ENCODE measurements around the gene DDIT4.
"Not testable (repeated sequence)": the region's sequence is repeated elsewhere in the genome, so short reads cannot be mapped to it uniquely, and the experiment has no call there.

Gene DDIT4

GRCh38 chr10:72273410-72274212 is at the start of gene DDIT4:
Gene DDIT4 (plus strand): TSS chr10:72273924. CDS start chr10:72274217, 293 bp downstream.
- no peak for FAIRE-seq

DNA sequence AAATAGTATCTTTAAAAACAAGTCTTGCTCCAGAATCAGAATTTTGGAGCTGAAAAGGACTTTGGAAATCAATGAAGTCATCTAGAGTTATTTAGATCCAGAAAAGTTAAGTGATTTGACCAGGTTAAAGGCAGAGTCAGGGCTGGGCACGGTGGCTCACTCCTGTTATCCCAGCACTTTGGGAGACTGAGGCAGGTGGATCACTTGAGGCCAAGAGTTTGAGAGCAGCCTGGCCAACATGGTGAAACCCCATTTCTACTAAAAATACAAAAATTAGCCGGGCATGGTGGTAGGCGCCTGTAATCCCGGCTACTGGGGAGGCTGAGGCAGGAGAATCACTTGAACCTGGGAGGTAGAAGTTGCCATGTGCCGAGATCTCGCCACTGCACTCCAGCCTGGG is 49.5 kb upstream of the DDIT4 start:
- FAIRE-seq: not testable (repeated sequence)

DNA sequence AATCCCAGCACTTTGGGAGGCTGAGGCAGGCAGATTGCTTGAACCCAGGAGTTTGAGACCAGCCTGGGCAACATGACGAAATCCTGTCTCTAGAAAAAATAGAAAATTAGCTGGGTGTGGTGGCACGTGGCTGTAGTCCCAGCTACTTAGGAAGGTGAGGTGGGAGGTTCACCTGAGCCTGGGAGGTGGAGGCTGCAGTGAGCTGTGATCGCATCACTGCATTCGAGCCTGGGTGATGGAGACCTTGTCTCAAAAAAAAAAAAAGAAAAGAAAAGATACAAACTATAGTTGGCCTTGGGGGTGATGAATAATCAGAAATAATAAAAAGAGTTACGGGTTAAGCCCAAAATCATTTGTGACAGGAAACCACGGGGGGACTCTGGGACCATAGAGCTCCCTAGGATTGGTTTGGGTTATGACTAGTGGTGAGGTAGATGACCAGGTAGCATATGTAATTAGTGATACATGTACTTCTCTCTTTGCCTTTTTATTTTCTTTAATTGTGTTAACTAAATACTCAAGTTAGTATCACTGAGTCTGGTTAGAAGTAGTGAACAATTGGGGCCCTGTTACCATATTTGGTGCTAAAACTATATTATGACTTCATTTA is 47.2 kb upstream of the DDIT4 start:
- FAIRE-seq: no peak

- no peak for FAIRE-seq
Observed at GRCh38 chr10:72227826-72228225, 45.9 kb upstream of the DDIT4 start.

DNA sequence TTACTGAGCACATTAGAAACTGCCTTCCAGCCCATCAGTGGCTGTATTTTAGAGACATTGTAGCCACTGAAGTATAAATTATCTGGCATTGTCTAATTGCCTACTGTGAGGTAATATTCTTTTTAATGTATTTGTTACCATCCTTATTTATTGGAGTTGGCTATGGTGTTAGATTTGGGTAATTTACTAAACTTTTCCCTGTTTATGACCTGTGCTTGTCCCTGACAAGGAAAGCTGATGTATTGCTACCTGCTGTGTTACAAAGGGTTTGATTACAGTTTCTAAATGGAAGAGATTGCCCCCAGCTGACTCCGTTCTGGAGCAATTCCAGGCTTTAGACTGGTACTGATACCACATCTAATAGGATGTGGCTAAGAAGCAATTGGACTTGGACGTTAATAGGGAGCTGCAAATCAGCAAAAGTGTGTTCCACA is 45.4 kb upstream of the DDIT4 start:
- FAIRE-seq: no peak

DNA sequence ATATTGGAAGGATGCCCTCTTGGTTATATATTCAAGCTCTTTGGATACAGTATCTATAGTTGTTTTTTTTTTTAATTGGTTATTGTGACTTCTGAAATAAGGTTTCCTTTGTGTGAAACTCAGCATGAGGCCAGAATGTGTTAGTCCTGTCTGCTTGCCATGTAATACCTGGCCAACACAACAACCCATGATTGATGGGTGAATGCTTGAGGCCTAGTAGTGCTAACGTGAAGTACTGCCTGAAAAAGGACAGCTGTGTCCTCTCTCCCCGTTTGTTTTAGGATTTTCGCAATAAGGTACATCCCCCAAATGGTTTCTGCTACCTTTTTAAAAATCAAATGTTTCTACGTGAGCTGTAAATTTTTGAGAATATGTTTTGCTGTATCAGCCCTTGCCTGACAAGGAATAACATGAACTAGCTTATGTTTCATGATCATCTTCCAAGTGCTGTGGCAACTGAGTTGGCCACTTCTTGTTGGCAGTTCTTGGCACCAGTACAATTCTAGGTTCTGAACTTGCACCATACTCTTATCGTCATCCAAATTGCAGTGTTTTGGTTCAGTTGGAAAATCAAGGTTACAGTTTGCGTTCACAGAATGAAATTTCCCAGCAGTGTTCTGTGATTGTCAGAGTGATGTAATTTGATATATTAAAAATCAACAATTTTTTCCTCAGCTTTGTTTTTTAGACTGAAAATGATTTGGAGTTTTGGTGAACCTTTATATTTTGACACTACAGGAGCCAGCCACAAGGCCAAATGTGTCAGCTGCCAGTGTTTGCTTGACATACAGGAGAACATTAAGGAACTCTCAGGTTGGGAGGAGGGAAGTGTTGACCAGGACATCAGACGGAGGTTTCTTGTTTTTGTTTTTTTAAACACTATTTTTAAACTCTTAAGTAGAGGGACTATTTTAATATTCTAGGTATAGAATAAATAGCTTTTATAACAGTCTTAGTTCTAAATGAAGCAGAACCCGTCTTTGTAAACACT is 44.2 kb upstream of the DDIT4 start:
- FAIRE-seq: no peak

DNA sequence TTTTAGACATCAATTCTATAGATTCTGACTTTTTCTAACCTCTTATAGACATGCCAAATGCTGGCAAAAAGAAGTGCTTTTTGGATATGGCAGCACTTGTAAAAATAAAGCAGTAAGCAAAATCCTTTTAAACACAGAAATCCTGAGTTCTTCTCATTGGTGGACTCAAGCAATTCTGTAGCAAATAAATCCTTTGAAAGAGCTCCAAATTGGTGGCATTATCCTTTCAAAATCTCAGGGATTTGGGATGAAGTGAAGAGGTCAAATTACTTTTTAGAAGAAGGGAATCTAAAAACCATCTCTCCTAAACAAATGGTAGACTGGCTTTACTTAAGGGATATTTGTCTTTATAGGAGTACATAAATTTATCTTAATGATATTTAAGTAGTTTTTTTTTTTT is 40.1 kb upstream of the DDIT4 start:
- FAIRE-seq: no peak

DNA sequence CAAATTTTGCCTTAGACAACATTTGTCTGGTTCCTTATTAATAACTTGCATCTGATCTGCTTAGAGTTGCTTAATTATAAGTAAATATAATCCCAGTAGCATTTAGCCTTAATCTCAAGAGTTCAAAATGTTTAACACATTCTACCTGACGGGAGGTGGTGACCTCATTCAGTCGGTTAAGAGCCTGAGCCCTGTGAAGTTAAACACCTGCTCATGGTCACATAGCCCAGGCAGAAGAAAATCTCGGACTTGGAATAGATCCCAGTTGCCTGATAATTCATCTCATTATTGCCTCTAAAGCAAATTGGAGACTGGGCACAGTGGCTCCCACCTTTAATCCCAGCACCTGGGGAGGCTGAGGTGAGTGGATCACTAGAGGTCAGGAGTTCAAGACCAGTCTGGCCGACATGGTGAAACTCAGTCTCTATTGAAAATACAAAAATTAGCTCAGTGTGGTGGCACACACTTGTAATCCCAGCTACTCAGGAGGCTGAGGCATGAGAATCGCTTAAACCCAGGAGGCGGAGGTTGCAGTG is 39.1 kb upstream of the DDIT4 start:
- no peak for FAIRE-seq

- FAIRE-seq: no peak
Observed at GRCh38 chr10:72235544-72236279, 38.0 kb upstream of the DDIT4 start.

- no peak for FAIRE-seq
Observed at GRCh38 chr10:72238392-72239175, 35.1 kb upstream of the DDIT4 start.

DNA sequence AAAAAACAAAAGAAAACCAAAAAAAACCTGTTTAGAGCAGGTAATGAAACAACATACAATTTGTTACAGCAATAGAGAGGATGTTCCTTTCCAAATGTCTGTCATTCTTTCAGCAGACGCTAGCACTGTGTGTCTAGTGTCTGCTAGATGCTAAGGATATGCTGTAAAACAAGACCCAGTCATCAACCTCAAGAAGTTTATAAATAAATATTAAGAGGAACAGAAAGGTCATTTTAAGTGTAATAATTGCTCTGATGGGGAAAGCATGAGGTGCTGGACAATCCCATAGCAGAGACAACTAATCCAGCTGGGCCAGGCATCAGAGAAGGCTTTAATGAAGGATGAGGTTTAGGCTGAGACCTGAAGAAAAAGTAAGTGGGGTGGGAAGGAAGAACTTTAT is 34.3 kb upstream of the DDIT4 start:
- FAIRE-seq: no peak

- no peak for FAIRE-seq
Observed at GRCh38 chr10:72240371-72240770, 33.4 kb upstream of the DDIT4 start.

GRCh38 chr10:72241691-72242252 is 32.0 kb upstream of the DDIT4 start:
- no peak for FAIRE-seq

DNA sequence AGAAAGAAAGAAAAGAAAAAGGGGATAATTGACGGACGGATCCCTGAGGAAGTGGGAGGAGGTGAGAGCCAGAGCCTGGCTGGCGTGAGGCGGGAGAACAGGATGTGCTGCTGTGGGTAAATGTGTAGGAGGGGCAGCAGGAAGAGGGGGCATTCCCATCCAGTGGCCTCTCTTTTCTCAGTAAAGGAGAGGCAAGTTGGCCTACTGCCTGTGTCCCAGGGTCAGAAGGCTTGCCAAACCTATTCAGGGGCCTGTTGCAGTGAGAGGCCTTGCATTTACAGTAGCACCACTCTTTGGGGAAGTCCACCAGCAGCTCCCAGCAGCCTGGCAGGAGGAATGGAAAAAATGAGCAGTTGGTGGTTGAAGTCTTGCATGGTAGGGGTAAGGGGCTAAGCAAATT is 31.0 kb upstream of the DDIT4 start:
- FAIRE-seq: no peak

- no peak for FAIRE-seq
Observed at GRCh38 chr10:72243822-72244437, 29.8 kb upstream of the DDIT4 start.

GRCh38 chr10:72244573-72245038 is 29.1 kb upstream of the DDIT4 start:
- FAIRE-seq: no peak

DNA sequence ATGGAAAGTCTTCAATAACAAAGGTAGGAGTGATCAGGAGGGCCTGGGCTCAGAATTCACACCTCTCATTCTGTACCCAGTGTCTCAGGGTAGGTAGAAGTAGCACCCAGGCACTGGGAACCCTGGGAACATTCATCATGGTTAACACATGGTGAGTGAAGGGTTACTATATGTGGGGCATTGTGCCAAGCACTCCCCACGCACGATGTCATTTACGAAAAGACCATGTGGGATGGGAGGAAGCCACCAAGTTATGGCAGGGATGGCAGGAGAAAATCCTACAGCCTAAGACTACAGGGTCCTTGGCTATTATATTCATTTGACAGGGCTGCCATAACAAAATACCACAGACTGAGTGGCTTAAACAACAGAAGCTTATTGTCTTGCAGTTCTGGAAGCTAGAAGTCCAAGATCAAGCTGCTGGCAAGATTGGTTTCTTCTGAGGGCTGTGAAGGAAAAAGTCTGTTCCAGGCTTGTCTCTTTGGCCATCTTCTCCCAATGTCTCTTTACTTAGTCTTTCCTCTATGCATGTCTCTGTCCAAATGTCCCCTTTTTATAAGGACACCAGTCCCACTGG is 27.7 kb upstream of the DDIT4 start:
- FAIRE-seq: no peak

DNA sequence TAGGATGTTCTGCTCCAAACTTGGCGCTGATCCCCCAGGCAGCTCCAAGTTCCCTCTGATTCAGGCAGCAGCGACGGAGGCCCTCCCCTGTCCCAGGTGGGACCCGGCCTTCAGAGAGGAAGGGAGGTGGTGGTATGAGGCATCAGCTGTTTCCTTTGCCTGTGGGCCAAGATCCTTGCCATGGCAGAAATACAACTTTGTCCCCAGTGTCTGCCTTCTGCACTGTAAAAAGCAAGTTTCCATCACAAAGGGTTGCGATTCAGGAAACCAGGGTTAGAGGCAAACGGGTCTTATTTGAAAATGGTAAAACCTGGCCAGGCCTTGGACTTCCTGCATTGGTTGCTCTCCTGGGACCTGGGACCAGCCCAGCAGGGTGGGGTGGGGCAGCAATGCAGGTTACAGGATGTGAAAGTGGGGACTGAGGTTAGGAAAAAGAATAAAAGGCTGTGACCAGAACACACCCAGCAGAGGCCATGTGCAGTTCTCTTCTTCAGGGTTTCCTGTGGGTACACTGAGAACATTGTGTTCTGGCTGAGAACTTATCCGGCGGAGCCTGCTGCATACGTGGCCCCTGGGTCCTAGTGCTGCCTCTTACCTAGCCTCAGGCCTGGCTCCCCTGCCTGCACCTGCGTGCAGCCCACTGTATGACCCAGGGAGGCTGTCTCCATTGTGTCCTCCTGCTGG is 25.1 kb upstream of the DDIT4 start:
- FAIRE-seq: no peak

GRCh38 chr10:72249176-72249862 is 24.4 kb upstream of the DDIT4 start:
- FAIRE-seq: not testable (repeated sequence)
